ENCODE data around the gene DCAF5. TPM values are rescaled to one million over a fixed set of nuclear protein-coding genes. Genes with fewer than 3 reads are reported as not detected.

The DCAF5 gene
- total RNA-seq, 4 donors from 2014 or later: 37.4 to 67.1 (median 46.4) TPM

- no peak for DNase-seq (ENCODE audit: extremely low spot score)
- Histone ChIP-seq H3K4me1 (peaks cover 9 to 70% (median 65%) of the 10 kb centered on the region in 4 donors), H3K27ac (replicated peaks in 1 of 4) (peak overlapping the region; percentile 79 to 90 (median 88)), H3K27me3 (no peaks in the 10 kb centered on the region), H3K36me3 (peaks cover 13 to 62% (median 30%) of the 10 kb centered on the region in 4 donors), H3K9me3 (no peaks in the 10 kb centered on the region), H3K4me3 (no peak overlapping the region)
- TF ChIP-seq CTCF (IDR thresholded peaks at IDR 0.05) (no peak), EP300 (IDR thresholded peaks at IDR 0.05) (peak; percentile 65), POLR2A (IDR thresholded peaks at IDR 0.05; ENCODE audit: low read depth) (no peak), POLR2AphosphoS5 (IDR thresholded peaks at IDR 0.05) (peak; percentile 60 to 72)
- WGBS: 58% methylated on average over 1 of the region's 1 CpG
- intact Hi-C loops (cut with DNase I): no loop called here
These were observed 64.3 kb downstream of the DCAF5 start for GRCh38 chr14:69088586-69088985.

DNA sequence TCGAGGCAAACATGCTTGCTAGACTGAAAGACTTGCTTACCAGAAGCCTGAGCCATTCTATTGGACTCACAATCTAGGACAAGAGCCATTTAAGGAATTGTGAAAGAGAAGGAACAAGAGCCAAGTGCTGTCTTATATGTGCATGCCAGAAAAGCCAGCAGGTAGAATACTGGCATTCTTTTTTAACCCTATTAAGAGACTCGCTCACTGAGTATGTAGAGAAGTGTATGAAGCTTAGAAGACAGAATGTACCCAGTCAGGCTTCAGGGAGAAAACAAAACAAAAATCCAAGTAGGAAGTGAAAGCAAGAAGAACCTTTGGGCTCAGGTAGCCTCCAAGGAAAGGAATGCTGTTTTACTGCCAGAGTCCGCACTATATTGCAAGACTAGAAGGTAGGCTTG lies 65.9 kb downstream of the DCAF5 start:
- H3K36me3 ChIP-seq: peaks cover 13 to 65% (median 35%) of the 10 kb centered on the region in 4 donors
- intact Hi-C loops (cut with DNase I): no loop called here
- TF ChIP-seq POLR2A (IDR thresholded peaks at IDR 0.05; ENCODE audit: low read depth): no peak
- no peak for TF ChIP-seq CTCF (IDR thresholded peaks at IDR 0.05)
- peak; percentile 85 for TF ChIP-seq EP300 (IDR thresholded peaks at IDR 0.05)
- peak; percentile 47 to 77 for TF ChIP-seq POLR2AphosphoS5 (IDR thresholded peaks at IDR 0.05)
- H3K27ac ChIP-seq (replicated peaks in 1 of 4): peak overlapping the region; percentile 79 to 90 (median 88)
- no peak for DNase-seq (ENCODE audit: extremely low spot score)
- H3K27me3 ChIP-seq: no peaks in the 10 kb centered on the region
- no peaks in the 10 kb centered on the region for H3K9me3 ChIP-seq
- H3K4me1 ChIP-seq: peaks cover 8 to 61% (median 56%) of the 10 kb centered on the region in 4 donors
- no peak overlapping the region for H3K4me3 ChIP-seq
- WGBS: 54% methylated on average over 3 of the region's 3 CpGs

DNA sequence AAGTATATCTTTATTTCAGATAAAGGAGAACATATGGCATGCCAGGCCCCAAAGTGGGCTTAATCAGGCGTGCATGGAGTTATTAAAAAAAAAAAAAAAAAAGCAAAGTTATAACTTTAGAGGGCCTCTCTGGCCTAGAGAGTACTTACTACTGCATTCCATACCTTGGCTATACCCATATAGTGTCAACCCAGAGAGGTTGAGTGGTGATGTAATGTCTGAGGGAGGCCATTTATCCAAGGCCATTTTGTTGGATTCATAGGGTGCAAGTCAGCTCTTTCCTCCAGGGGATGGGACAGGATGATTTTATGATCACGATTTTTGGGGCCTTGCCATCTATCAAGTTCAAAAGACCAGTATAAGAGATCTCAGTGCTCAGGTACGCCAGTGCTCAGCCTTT lies 66.4 kb downstream of the DCAF5 start:
- no peaks in the 10 kb centered on the region for H3K9me3 ChIP-seq
- DNase-seq (ENCODE audit: extremely low spot score): no peak
- H3K27ac ChIP-seq (replicated peaks in 1 of 4): peak overlapping the region; percentile 79 to 90 (median 88)
- 79% methylated on average over 3 of the region's 3 CpGs for WGBS
- no peaks in the 10 kb centered on the region for H3K27me3 ChIP-seq
- no peak for TF ChIP-seq POLR2A (IDR thresholded peaks at IDR 0.05; ENCODE audit: low read depth)
- TF ChIP-seq CTCF (IDR thresholded peaks at IDR 0.05): no peak
- TF ChIP-seq POLR2AphosphoS5 (IDR thresholded peaks at IDR 0.05): no peak
- no peak for TF ChIP-seq EP300 (IDR thresholded peaks at IDR 0.05)
- intact Hi-C loops (cut with DNase I): no loop called here
- H3K36me3 ChIP-seq: peaks cover 8 to 59% (median 32%) of the 10 kb centered on the region in 4 donors
- H3K4me3 ChIP-seq: no peak overlapping the region
- peaks cover 8 to 57% (median 55%) of the 10 kb centered on the region in 4 donors for H3K4me1 ChIP-seq

DNA sequence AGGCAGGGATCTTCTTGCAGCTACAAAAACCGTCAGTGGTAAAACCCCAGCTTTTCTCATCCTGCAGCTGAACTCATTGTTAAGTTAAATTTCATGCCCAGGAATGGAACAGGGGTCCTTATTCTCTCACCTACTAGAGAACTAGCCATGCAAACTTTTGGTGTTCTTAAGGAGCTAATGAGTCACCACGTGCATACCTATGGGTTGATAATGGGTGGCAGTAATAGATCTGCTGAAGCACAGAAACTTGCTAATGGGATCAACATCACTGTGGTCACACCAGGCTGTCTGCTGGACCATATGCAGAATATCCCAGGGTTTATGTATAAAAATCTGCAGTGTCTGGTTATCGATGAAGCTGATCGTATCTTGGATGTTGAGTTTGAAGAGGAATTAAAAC lies 68.9 kb downstream of the DCAF5 start:
- H3K9me3 ChIP-seq: no peaks in the 10 kb centered on the region
- peak overlapping the region in 3 of 4 donors; percentile 86 to 90 (median 89) for H3K27ac ChIP-seq (replicated peaks in 1 of 4)
- no peak overlapping the region for H3K4me3 ChIP-seq
- no peaks in the 10 kb centered on the region for H3K27me3 ChIP-seq
- TF ChIP-seq EP300 (IDR thresholded peaks at IDR 0.05): no peak
- TF ChIP-seq POLR2AphosphoS5 (IDR thresholded peaks at IDR 0.05): no peak
- TF ChIP-seq CTCF (IDR thresholded peaks at IDR 0.05): no peak
- no peak for TF ChIP-seq POLR2A (IDR thresholded peaks at IDR 0.05; ENCODE audit: low read depth)
- intact Hi-C loops (cut with DNase I): no loop called here
- H3K4me1 ChIP-seq: peaks cover 18 to 46% (median 45%) of the 10 kb centered on the region in 4 donors
- no peak for DNase-seq (ENCODE audit: extremely low spot score)
- 94% methylated on average over 4 of the region's 4 CpGs for WGBS
- peaks cover 0 to 37% (median 20%) of the 10 kb centered on the region in 4 donors for H3K36me3 ChIP-seq

- no peak for DNase-seq (ENCODE audit: extremely low spot score)
- peaks cover 25 to 47% (median 45%) of the 10 kb centered on the region in 4 donors for H3K4me1 ChIP-seq
- no peak overlapping the region for H3K4me3 ChIP-seq
- no peaks in the 10 kb centered on the region for H3K9me3 ChIP-seq
- intact Hi-C loops (cut with DNase I): no loop called here
- 87% methylated on average over 6 of the region's 6 CpGs for WGBS
- H3K27me3 ChIP-seq: no peaks in the 10 kb centered on the region
- peaks cover 0 to 36% (median 16%) of the 10 kb centered on the region in 4 donors for H3K36me3 ChIP-seq
- H3K27ac ChIP-seq (replicated peaks in 1 of 4): peak overlapping the region in 3 of 4 donors; percentile 10 to 90 (median 11)
- TF ChIP-seq EP300 (IDR thresholded peaks at IDR 0.05) (no peak), POLR2A (IDR thresholded peaks at IDR 0.05; ENCODE audit: low read depth) (no peak), POLR2AphosphoS5 (IDR thresholded peaks at IDR 0.05) (no peak), CTCF (IDR thresholded peaks at IDR 0.05) (no peak)
These were observed 69.7 kb downstream of the DCAF5 start for GRCh38 chr14:69083181-69083580.

All from esophagus muscularis mucosa (tissue), 4 donors.